GM12878 (cell line): Measurements from ENCODE around the gene DTD1. TPM values are rescaled to one million over a fixed set of nuclear protein-coding genes. Genes with fewer than 3 reads are reported as not detected.
A peak's percentile ranks its signal among the peaks of the same experiment; 100 is the strongest.

Experiments used
- ATAC-seq: fragments of 200-7000 bp; cut with Tn5 transposase; 3 replicates; pipeline ENCODE4 v1.9.1; 2020; ENCODE audit warnings: mild to moderate bottlenecking, moderate library complexity
- BruUV-seq: library from RNA; stranded (reverse); fragments of 400-500 nt; replicated peaks from 2 replicates; lab custom pipeline; 2021; lab: Mats Ljungman, UMichigan
- CTCF ChIA-PET: fragments of 300-600 bp; sonication (Branson Sonifier 250); formaldehyde crosslinking; extraction: SDS; loops from one replicate; lab custom pipeline; 2021; ENCODE audit warnings: inconsistent platforms; lab: Yijun Ruan, JAX
- POLR2A ChIA-PET: fragments of 350-600 bp; formaldehyde crosslinking; extraction: SDS; loops from one replicate; lab custom pipeline; 2021; ENCODE audit warnings: inconsistent platforms; lab: Charles Lee
- RAD21 ChIA-PET: fragments of 300-600 bp; sonication (Branson Sonifier 250); formaldehyde crosslinking; loops from one replicate; lab custom pipeline; 2023; ENCODE audit warnings: antibody characterized with exemption; ENCODE audit not compliant: unreplicated experiment; lab: Charles Lee
- SMC1A ChIA-PET: fragments of 300-600 bp; sonication (Branson Sonifier 250); formaldehyde crosslinking; loops from one replicate; lab custom pipeline; 2023; ENCODE audit not compliant: unreplicated experiment, uncharacterized antibody; lab: Charles Lee
- DNase-seq: peaks from one replicate; pipeline ENCODE4 v3.0.0-alpha.2; 2011; ENCODE audit warnings: low read depth, low spot score
- FAIRE-seq: peaks from 3 replicates; lab custom pipeline; 2011; peaks lifted over from hg19 to GRCh38; lab: Jason Lieb, UNC
- H2AFZ ChIP-seq: 2 replicates; pipeline ENCODE4 v1.6.0; 2011; ENCODE audit warnings: low read depth, low read length, control low read depth; ENCODE audit not compliant: control insufficient read depth
- H3K27ac ChIP-seq: 2 replicates; pipeline ENCODE4 v1.5.1; 2011; ENCODE audit warnings: control low read depth; ENCODE audit not compliant: control insufficient read depth, insufficient read depth
- H3K27me3 ChIP-seq, 2 experiments: replicated peaks in 1 of 2; 2 replicates each; pipeline versions ENCODE4 v1.6.0 to v1.6.1; 2011; ENCODE audit warnings: low read length in 1 of 2; ENCODE audit not compliant: control insufficient read depth in 2 of 2, insufficient read depth in 2 of 2
- H3K36me3 ChIP-seq, 2 experiments: 2 replicates each; pipeline ENCODE4 v1.5.1; 2011; ENCODE audit warnings: low read length in 1 of 2; ENCODE audit not compliant: control insufficient read depth in 2 of 2, insufficient read depth in 2 of 2
- H3K4me1 ChIP-seq: 2 replicates; pipeline ENCODE4 v1.6.1; 2011; ENCODE audit warnings: mild to moderate bottlenecking, low read length, moderate library complexity, mixed read lengths; ENCODE audit not compliant: control insufficient read depth, insufficient read depth
- H3K4me2 ChIP-seq: 2 replicates; pipeline ENCODE4 v1.6.0; 2011; ENCODE audit warnings: control low read depth; ENCODE audit not compliant: control insufficient read depth, insufficient read depth
- H3K4me3 ChIP-seq: fragments of 200-600 bp; sonication (generic); 2 replicates; pipeline ENCODE4 v1.5.1; 2016
- H3K79me2 ChIP-seq: 2 replicates; pipeline ENCODE4 v1.6.0; 2011; ENCODE audit warnings: low read length; ENCODE audit not compliant: control insufficient read depth, insufficient read depth
- H3K9ac ChIP-seq: 2 replicates; pipeline ENCODE4 v1.8.0; 2011; ENCODE audit warnings: low read length, control low read depth, mixed read lengths; ENCODE audit not compliant: control insufficient read depth, insufficient read depth
- H3K9me3 ChIP-seq: replicated peaks from 3 replicates; pipeline ENCODE4 v1.5.1; 2011; ENCODE audit warnings: mild to moderate bottlenecking, low read length; ENCODE audit not compliant: control insufficient read depth, insufficient read depth
- H4K20me1 ChIP-seq: 2 replicates; pipeline ENCODE4 v1.6.0; 2011; ENCODE audit not compliant: control insufficient read depth, insufficient read depth
- CBX3 ChIP-seq: fragments of 200-600 bp; sonication (generic); IDR thresholded peaks from 2 replicates; pipeline ENCODE4 v1.6.1; 2016; ENCODE audit warnings: low read depth, borderline replicate concordance
- NFYB ChIP-seq: IDR thresholded peaks from 2 replicates; pipeline ENCODE4 v1.6.1; 2011; ENCODE audit warnings: low read depth, mild to moderate bottlenecking, low read length, improper control_type of control experiment, moderate library complexity; ENCODE audit not compliant: insufficient read depth
- WGBS: methylation state at CpG from one replicate; pipeline ENCODE4 v1.1.6; 2016; ENCODE audit warnings: low lambda C conversion rate; ENCODE audit not compliant: insufficient replicate concordance, insufficient coverage; ENCODE audit errors: missing lambda C conversion rate; 5-methylcytosine and 5-hydroxymethylcytosine counted together
- in situ Hi-C: fragments of 300-500 bp; cut with MboI; formaldehyde crosslinking; loops from 9 replicates; pipeline ENCODE4 v1.14.3; 2018; ENCODE audit warnings: mixed read lengths
- intact Hi-C: fragments of 100-400 bp; cut with micrococcal nuclease; formaldehyde crosslinking; loops from one replicate; pipeline ENCODE4 v1.14.2; 2022; ENCODE audit not compliant: unreplicated experiment
- polyA plus RNA-seq, 11 experiments: library from polyadenylated mRNA; depleted of rRNA in 4 of 11; unstranded in 6 of 11; stranded (reverse) in 5 of 11; fragments of >200 nt; fragmentation: Nextera tagmentation in 4 of 11; fragmentation: Illumina TruSeq in 1 of 11; extraction: Ambion mirVana in 4 of 11; extraction: Trizol in 1 of 11; gene quantifications; 1 replicate in 1 of 11; 2 replicates in 10 of 11; pipeline versions ENCODE4 v1.2.1 to v1.2.3, GENCODE V29; 2011 to 2016; ENCODE audit warnings: inconsistent platforms in 2 of 11, missing spikeins in 2 of 11, low read depth in 1 of 11
- total RNA-seq, 4 experiments: library from RNA; depleted of rRNA in 3 of 4; stranded (reverse); fragments of >200 nt in 3 of 4; fragmentation: Illumina TruSeq in 1 of 4; extraction: Trizol in 1 of 4; gene quantifications; 2 replicates each; pipeline versions ENCODE4 v1.2.1 to v1.2.3, GENCODE V29; 2013 to 2021
- TF ChIP-seq, protein P1 (sequence below): fragments of 450-650 bp; formaldehyde crosslinking; IDR thresholded peaks from 2 replicates; pipeline ENCODE4 v1.5.0; 2022; ENCODE audit warnings: mild to moderate bottlenecking, missing genetic modification characterization
- TF ChIP-seq, protein P2 (sequence below): fragments of 450-650 bp; IDR thresholded peaks from 2 replicates; pipeline ENCODE4 v1.6.1; 2016; ENCODE audit warnings: mild to moderate bottlenecking, moderate library complexity, borderline replicate concordance
- TF ChIP-seq, protein P3 (sequence below): fragments of 450-650 bp; IDR thresholded peaks from 2 replicates; pipeline ENCODE4 v1.6.1; 2016; ENCODE audit warnings: mild to moderate bottlenecking

Gene DTD1
- total and polyA plus RNA-seq, 10 of the 15 experiments (the other 5 are each of a cell fraction or from before 2014, with no cell fraction given) = 24.3 to 99.8 (median 63.3) TPM

DNA sequence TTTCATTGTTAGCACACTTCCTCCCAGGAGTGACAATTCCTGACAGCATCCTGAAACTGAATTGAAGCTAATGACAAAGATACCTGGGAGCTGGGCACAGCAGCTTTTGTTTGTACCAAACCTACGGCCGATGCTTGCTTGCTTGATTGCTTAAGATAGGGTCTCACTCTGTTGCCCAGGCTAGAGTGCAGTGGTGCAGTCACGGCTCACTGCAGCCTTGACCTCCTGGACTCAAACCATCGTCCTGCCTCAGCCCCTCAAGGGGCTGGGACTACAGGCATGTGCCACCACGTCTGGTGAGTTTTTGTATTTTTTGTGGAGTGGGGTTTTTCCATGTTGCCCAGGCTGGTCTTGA lies 141.0 kb downstream of the DTD1 start (continued):
- TF ChIP-seq, protein P1, sequence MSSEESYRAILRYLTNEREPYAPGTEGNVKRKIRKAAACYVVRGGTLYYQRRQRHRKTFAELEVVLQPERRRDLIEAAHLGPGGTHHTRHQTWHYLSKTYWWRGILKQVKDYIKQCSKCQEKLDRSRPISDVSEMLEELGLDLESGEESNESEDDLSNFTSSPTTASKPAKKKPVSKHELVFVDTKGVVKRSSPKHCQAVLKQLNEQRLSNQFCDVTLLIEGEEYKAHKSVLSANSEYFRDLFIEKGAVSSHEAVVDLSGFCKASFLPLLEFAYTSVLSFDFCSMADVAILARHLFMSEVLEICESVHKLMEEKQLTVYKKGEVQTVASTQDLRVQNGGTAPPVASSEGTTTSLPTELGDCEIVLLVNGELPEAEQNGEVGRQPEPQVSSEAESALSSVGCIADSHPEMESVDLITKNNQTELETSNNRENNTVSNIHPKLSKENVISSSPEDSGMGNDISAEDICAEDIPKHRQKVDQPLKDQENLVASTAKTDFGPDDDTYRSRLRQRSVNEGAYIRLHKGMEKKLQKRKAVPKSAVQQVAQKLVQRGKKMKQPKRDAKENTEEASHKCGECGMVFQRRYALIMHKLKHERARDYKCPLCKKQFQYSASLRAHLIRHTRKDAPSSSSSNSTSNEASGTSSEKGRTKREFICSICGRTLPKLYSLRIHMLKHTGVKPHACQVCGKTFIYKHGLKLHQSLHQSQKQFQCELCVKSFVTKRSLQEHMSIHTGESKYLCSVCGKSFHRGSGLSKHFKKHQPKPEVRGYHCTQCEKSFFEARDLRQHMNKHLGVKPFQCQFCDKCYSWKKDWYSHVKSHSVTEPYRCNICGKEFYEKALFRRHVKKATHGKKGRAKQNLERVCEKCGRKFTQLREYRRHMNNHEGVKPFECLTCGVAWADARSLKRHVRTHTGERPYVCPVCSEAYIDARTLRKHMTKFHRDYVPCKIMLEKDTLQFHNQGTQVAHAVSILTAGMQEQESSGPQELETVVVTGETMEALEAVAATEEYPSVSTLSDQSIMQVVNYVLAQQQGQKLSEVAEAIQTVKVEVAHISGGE = no peak

DNA sequence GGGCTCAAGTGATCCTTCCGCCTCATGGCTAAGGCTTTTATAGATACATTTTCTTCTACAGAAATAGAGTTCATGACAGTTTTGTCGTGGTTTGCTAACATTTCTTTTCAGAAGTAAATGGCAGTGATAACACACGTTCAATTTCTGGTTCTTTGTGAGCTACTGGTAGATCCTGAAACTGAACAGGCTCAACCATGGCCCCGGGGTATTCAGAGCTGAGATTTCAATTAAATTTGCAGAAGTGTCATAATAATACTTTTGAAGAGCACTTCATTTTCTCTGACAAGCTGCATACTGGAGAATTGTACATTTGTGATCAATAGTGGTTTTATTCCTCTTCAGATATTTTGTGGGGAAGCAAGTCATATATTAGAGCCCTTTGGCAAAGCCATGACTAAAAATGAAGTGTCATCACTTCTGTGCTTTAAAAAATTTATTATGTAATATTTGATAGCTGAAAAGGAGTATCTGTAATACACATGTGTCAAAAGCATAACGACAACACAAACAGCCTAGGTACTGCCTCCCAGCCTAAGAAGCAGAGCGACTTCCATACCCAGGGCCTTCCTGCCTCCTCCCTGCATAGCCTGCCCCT lies 141.5 kb downstream of the DTD1 start:
- 38% methylated on average over 6 of the region's 6 CpGs for WGBS
- intact Hi-C loops (no loop called here), in situ Hi-C loops (no loop called here)
- no peaks in the 10 kb centered on the region for H3K9me3 ChIP-seq
- no peak overlapping the region for H3K4me3 ChIP-seq
- no peak for DNase-seq
- H3K4me2 ChIP-seq = peak overlapping the region; percentile 77; the same call in 1 of the 2 replicates
- BruUV-seq = no TSS peak
- H3K9ac ChIP-seq = no peak overlapping the region
- no peaks in the 10 kb centered on the region for H3K27me3 ChIP-seq
- no peaks in the 10 kb centered on the region for H3K79me2 ChIP-seq
- H3K36me3 ChIP-seq = no peaks in the 10 kb centered on the region
- POLR2A ChIA-PET = interaction anchor here (0.6 to 1.5 kb wide), 3 partner anchors 24 to 342 kb away, joined by 4 to 6 read pairs (median 5); no protein-coding TSS in a partner anchor
- SMC1A ChIA-PET = interaction anchor here (1.0 to 1.8 kb wide), 5 partner anchors 12 to 342 kb away, joined by 3 to 8 read pairs (median 4); no protein-coding TSS in a partner anchor
- no peak overlapping the region for H2AFZ ChIP-seq
- H4K20me1 ChIP-seq = no peaks in the 10 kb centered on the region
- RAD21 ChIA-PET = interaction anchor here (1.2 to 1.4 kb wide), 3 partner anchors 21 to 96 kb away, joined by 3 to 5 read pairs (median 3); no protein-coding TSS in a partner anchor
- peaks cover 24% of the 10 kb centered on the region for H3K4me1 ChIP-seq
- FAIRE-seq = no peak
- ATAC-seq = peak; percentile 18
- H3K27ac ChIP-seq = peak overlapping the region; percentile 47; the same call in 1 of the 2 replicates
- CTCF ChIA-PET = interaction anchor here (1.3 to 2.4 kb wide), 2 partner anchors 12 to 97 kb away, joined by 3 to 11 read pairs; no protein-coding TSS in a partner anchor
- TF ChIP-seq CBX3 (no peak), NFYB (no peak)
- TF ChIP-seq, protein P1 = no peak
- TF ChIP-seq, protein P2, sequence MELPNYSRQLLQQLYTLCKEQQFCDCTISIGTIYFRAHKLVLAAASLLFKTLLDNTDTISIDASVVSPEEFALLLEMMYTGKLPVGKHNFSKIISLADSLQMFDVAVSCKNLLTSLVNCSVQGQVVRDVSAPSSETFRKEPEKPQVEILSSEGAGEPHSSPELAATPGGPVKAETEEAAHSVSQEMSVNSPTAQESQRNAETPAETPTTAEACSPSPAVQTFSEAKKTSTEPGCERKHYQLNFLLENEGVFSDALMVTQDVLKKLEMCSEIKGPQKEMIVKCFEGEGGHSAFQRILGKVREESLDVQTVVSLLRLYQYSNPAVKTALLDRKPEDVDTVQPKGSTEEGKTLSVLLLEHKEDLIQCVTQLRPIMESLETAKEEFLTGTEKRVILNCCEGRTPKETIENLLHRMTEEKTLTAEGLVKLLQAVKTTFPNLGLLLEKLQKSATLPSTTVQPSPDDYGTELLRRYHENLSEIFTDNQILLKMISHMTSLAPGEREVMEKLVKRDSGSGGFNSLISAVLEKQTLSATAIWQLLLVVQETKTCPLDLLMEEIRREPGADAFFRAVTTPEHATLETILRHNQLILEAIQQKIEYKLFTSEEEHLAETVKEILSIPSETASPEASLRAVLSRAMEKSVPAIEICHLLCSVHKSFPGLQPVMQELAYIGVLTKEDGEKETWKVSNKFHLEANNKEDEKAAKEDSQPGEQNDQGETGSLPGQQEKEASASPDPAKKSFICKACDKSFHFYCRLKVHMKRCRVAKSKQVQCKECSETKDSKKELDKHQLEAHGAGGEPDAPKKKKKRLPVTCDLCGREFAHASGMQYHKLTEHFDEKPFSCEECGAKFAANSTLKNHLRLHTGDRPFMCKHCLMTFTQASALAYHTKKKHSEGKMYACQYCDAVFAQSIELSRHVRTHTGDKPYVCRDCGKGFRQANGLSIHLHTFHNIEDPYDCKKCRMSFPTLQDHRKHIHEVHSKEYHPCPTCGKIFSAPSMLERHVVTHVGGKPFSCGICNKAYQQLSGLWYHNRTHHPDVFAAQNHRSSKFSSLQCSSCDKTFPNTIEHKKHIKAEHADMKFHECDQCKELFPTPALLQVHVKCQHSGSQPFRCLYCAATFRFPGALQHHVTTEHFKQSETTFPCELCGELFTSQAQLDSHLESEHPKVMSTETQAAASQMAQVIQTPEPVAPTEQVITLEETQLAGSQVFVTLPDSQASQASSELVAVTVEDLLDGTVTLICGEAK = no peak
- TF ChIP-seq, protein P3, sequence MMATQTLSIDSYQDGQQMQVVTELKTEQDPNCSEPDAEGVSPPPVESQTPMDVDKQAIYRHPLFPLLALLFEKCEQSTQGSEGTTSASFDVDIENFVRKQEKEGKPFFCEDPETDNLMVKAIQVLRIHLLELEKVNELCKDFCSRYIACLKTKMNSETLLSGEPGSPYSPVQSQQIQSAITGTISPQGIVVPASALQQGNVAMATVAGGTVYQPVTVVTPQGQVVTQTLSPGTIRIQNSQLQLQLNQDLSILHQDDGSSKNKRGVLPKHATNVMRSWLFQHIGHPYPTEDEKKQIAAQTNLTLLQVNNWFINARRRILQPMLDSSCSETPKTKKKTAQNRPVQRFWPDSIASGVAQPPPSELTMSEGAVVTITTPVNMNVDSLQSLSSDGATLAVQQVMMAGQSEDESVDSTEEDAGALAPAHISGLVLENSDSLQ = no peak
